HepG2 (cell line): ENCODE data around the gene PEF1. TPM values are rescaled to one million over a fixed set of nuclear protein-coding genes. Genes with fewer than 3 reads are reported as not detected.

Experiments used
- DNMT3B ChIP-seq: conservative IDR thresholded peaks from 2 replicates; pipeline ENCODE4 v1.6.1; 2016; ENCODE audit warnings: missing biosample characterization, control low read depth
- DR1 ChIP-seq: sonication (generic); formaldehyde crosslinking; IDR thresholded peaks from 2 replicates; pipeline ENCODE4 v1.8.0; 2021; ENCODE audit warnings: mild to moderate bottlenecking, missing genetic modification reagents, inconsistent platforms
- KDM1A ChIP-seq: IDR thresholded peaks from 2 replicates; pipeline ENCODE4 v1.6.1; 2016; ENCODE audit warnings: missing compliant biosample characterization
- KMT2A ChIP-seq: sonication (generic); formaldehyde crosslinking; IDR thresholded peaks from 2 replicates; pipeline ENCODE4 v1.4.0; 2020; ENCODE audit warnings: missing genetic modification reagents
- MIER3 ChIP-seq: IDR thresholded peaks from 2 replicates; pipeline ENCODE4 v1.6.1; 2016; ENCODE audit warnings: missing compliant biosample characterization, borderline replicate concordance
- MYC ChIP-seq: sonication (generic); formaldehyde crosslinking; IDR thresholded peaks from 2 replicates; pipeline ENCODE4 v1.9.0; 2021; ENCODE audit warnings: missing genetic modification reagents, borderline replicate concordance
- NKX3-1 ChIP-seq: sonication (generic); formaldehyde crosslinking; IDR thresholded peaks from 2 replicates; pipeline ENCODE4 v1.5.0; 2020; ENCODE audit warnings: missing genetic modification reagents
- SMARCE1 ChIP-seq: fragments of 450-650 bp; IDR thresholded peaks from 2 replicates; pipeline ENCODE4 v1.6.1; 2017; ENCODE audit warnings: borderline replicate concordance
- TP53 ChIP-seq: sonication (generic); formaldehyde crosslinking; conservative IDR thresholded peaks from 2 replicates; pipeline ENCODE4 v1.4.0; 2020; ENCODE audit warnings: missing genetic modification reagents
- XRCC5 ChIP-seq: fragments of 200-400 bp; formaldehyde crosslinking; optimal IDR thresholded peaks from 2 replicates; pipeline ENCODE3; 2017; ENCODE audit warnings: mild to moderate bottlenecking, low read length
- ZC3H13 ChIP-seq: sonication (generic); formaldehyde crosslinking; IDR thresholded peaks from 2 replicates; pipeline ENCODE4 v1.8.1; 2023; ENCODE audit warnings: mild to moderate bottlenecking, missing genetic modification reagents, moderate library complexity
- ZFP90 ChIP-seq: sonication (generic); formaldehyde crosslinking; IDR thresholded peaks from 2 replicates; pipeline ENCODE4 v1.8.0; 2022; ENCODE audit warnings: missing genetic modification reagents, mild to moderate bottlenecking, inconsistent platforms, borderline replicate concordance
- ZNF136 ChIP-seq: sonication (generic); formaldehyde crosslinking; IDR thresholded peaks from 2 replicates; pipeline ENCODE4 v1.8.1; 2022; ENCODE audit warnings: low read depth, mild to moderate bottlenecking, moderate library complexity, missing genetic modification reagents
- ZNF543 ChIP-seq: sonication (generic); formaldehyde crosslinking; IDR thresholded peaks from 2 replicates; pipeline ENCODE4 v1.4.0; 2020; ENCODE audit warnings: mild to moderate bottlenecking, missing genetic modification reagents
- ZNF777 ChIP-seq: sonication (generic); formaldehyde crosslinking; IDR thresholded peaks from 2 replicates; pipeline ENCODE4 v1.4.0; 2020; ENCODE audit warnings: missing genetic modification reagents
- ZNF839 ChIP-seq: sonication (generic); formaldehyde crosslinking; IDR thresholded peaks from 2 replicates; pipeline ENCODE4 v1.4.0; 2020; ENCODE audit warnings: missing genetic modification reagents, mild to moderate bottlenecking, borderline replicate concordance
- polyA plus RNA-seq, 8 experiments: library from polyadenylated mRNA; depleted of rRNA in 3 of 8; stranded (reverse) in 7 of 8; unstranded in 1 of 8; fragments of >200 nt; fragmentation: Illumina TruSeq in 4 of 8; extraction: Trizol in 4 of 8; gene quantifications; 2 replicates each; pipeline versions ENCODE4 v1.2.1 to v1.2.3, GENCODE V29; 2011 to 2016; ENCODE audit warnings: low read depth in 4 of 8, missing spikeins in 1 of 8, mixed read lengths in 1 of 8; ENCODE audit not compliant: insufficient read depth in 1 of 8
- total RNA-seq, 5 experiments: library from RNA; depleted of rRNA; stranded (reverse); fragments of >200 nt; fragmentation: Illumina TruSeq; extraction: Trizol; gene quantifications; 2 replicates each; pipeline ENCODE4 v1.2.3, GENCODE V29; 2016; ENCODE audit warnings: low read depth in 1 of 5
- TF ChIP-seq, protein P1 (sequence below): sonication (generic); formaldehyde crosslinking; IDR thresholded peaks from 2 replicates; pipeline ENCODE4 v1.4.0; 2020; ENCODE audit warnings: missing genetic modification reagents
- TF ChIP-seq, protein P2 (sequence below): sonication (generic); formaldehyde crosslinking; IDR thresholded peaks from 2 replicates; pipeline ENCODE4 v1.4.0; 2020; ENCODE audit warnings: missing genetic modification reagents
- TF ChIP-seq, protein P3 (sequence below): sonication (generic); formaldehyde crosslinking; IDR thresholded peaks from 2 replicates; pipeline ENCODE4 v1.8.0; 2022; ENCODE audit warnings: missing genetic modification reagents, low read depth, mild to moderate bottlenecking, borderline replicate concordance
- TF ChIP-seq, protein P4 (sequence below): sonication (generic); formaldehyde crosslinking; IDR thresholded peaks from 2 replicates; pipeline ENCODE4 v1.4.0; 2020; ENCODE audit warnings: missing genetic modification reagents, borderline replicate concordance
- TF ChIP-seq, protein P5 (sequence below): sonication (generic); formaldehyde crosslinking; IDR thresholded peaks from 2 replicates; pipeline ENCODE4 v1.4.0; 2020; ENCODE audit warnings: missing genetic modification reagents, mild to moderate bottlenecking, borderline replicate concordance

PEF1 gene
- total and polyA plus RNA-seq, 2 of the 13 experiments (the other 11 are each of a cell fraction or from before 2014, with no cell fraction given), result 57.1 to 57.8 TPM

DNA sequence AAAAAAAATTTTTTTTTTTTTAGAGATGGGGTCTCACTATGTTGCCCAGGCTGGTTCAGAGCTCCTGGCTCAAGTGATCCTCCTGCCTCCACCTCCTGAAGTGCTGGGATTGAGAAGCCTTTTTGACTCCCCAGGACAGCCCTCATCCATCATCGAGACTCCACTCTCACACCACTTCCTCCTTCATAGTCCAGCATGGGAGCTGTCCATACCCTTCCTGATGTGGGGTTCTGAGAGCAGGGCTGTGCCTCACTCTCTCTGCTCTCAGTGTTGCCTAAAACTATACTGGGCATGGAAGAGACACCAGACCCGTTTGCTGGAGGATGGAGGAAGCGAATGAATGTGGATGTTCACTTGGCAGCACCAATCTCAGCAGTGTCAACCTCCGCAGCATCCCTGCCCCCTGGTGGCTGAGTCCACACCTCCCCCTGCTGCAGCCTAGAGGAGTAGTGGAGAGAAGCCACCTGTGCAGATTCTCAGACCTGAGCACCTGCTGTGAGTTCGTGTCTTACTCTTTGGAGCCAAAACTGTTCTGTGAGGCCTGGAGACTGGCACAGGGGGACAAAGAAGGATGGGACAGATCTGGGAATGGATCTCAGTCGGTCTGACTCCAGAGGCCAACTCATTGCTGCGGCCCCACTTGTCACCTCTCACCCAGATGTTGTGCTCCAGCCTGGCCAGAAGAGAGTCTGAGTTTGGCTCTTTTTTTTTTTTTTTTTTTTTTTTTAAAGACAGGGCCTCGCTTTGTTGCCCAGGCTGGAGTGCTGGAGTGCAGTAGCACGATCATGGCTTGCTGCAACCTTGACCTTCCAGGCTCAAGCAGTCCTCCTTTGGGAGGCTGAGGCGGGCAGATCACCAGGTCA, 50.7 kb downstream of the PEF1 start (continued):
- TF ChIP-seq, protein P1, sequence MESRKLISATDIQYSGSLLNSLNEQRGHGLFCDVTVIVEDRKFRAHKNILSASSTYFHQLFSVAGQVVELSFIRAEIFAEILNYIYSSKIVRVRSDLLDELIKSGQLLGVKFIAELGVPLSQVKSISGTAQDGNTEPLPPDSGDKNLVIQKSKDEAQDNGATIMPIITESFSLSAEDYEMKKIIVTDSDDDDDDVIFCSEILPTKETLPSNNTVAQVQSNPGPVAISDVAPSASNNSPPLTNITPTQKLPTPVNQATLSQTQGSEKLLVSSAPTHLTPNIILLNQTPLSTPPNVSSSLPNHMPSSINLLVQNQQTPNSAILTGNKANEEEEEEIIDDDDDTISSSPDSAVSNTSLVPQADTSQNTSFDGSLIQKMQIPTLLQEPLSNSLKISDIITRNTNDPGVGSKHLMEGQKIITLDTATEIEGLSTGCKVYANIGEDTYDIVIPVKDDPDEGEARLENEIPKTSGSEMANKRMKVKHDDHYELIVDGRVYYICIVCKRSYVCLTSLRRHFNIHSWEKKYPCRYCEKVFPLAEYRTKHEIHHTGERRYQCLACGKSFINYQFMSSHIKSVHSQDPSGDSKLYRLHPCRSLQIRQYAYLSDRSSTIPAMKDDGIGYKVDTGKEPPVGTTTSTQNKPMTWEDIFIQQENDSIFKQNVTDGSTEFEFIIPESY (CRISPR knock-in tag), result no peak
- TF ChIP-seq KMT2A (CRISPR knock-in tag) (no peak), DR1 (CRISPR knock-in tag) (no peak), ZC3H13 (CRISPR knock-in tag) (no peak), ZNF543 (no peak), SMARCE1 (no peak), MIER3 (CRISPR knock-in tag) (peak; percentile 34; the same call in 1 of the 2 replicates), XRCC5 (peak; percentile 66), ZNF136 (CRISPR knock-in tag) (no peak), ZNF777 (CRISPR knock-in tag) (no peak), NKX3-1 (CRISPR knock-in tag) (no peak), KDM1A (CRISPR knock-in tag) (no peak), ZFP90 (CRISPR knock-in tag) (no peak), ZNF839 (CRISPR knock-in tag) (peak; percentile 37; the same call in 1 of the 2 replicates), DNMT3B (CRISPR knock-in tag) (no peak), MYC (CRISPR knock-in tag) (no peak), TP53 (CRISPR knock-in tag) (no peak)
- TF ChIP-seq, protein P2, sequence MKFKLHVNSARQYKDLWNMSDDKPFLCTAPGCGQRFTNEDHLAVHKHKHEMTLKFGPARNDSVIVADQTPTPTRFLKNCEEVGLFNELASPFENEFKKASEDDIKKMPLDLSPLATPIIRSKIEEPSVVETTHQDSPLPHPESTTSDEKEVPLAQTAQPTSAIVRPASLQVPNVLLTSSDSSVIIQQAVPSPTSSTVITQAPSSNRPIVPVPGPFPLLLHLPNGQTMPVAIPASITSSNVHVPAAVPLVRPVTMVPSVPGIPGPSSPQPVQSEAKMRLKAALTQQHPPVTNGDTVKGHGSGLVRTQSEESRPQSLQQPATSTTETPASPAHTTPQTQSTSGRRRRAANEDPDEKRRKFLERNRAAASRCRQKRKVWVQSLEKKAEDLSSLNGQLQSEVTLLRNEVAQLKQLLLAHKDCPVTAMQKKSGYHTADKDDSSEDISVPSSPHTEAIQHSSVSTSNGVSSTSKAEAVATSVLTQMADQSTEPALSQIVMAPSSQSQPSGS (CRISPR knock-in tag), result no peak
- TF ChIP-seq, protein P3, sequence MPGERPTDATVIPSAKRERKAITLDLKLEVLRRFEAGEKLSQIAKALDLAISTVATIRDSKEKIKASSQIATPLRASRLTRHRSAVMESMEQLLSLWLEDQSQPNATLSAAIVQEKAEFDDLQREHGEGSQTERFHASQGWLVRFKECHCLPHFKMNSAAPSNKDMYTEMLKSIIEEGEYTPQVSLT (CRISPR knock-in tag), result no peak
- TF ChIP-seq, protein P4, sequence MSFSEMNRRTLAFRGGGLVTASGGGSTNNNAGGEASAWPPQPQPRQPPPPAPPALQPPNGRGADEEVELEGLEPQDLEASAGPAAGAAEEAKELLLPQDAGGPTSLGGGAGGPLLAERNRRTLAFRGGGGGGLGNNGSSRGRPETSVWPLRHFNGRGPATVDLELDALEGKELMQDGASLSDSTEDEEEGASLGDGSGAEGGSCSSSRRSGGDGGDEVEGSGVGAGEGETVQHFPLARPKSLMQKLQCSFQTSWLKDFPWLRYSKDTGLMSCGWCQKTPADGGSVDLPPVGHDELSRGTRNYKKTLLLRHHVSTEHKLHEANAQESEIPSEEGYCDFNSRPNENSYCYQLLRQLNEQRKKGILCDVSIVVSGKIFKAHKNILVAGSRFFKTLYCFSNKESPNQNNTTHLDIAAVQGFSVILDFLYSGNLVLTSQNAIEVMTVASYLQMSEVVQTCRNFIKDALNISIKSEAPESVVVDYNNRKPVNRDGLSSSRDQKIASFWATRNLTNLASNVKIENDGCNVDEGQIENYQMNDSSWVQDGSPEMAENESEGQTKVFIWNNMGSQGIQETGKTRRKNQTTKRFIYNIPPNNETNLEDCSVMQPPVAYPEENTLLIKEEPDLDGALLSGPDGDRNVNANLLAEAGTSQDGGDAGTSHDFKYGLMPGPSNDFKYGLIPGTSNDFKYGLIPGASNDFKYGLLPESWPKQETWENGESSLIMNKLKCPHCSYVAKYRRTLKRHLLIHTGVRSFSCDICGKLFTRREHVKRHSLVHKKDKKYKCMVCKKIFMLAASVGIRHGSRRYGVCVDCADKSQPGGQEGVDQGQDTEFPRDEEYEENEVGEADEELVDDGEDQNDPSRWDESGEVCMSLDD (CRISPR knock-in tag), result no peak
- TF ChIP-seq, protein P5, sequence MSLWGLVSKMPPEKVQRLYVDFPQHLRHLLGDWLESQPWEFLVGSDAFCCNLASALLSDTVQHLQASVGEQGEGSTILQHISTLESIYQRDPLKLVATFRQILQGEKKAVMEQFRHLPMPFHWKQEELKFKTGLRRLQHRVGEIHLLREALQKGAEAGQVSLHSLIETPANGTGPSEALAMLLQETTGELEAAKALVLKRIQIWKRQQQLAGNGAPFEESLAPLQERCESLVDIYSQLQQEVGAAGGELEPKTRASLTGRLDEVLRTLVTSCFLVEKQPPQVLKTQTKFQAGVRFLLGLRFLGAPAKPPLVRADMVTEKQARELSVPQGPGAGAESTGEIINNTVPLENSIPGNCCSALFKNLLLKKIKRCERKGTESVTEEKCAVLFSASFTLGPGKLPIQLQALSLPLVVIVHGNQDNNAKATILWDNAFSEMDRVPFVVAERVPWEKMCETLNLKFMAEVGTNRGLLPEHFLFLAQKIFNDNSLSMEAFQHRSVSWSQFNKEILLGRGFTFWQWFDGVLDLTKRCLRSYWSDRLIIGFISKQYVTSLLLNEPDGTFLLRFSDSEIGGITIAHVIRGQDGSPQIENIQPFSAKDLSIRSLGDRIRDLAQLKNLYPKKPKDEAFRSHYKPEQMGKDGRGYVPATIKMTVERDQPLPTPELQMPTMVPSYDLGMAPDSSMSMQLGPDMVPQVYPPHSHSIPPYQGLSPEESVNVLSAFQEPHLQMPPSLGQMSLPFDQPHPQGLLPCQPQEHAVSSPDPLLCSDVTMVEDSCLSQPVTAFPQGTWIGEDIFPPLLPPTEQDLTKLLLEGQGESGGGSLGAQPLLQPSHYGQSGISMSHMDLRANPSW (CRISPR knock-in tag), result no peak
